HepG2 (cell line): ENCODE measurements around the gene ZNF605. TPM values are rescaled to one million over a fixed set of nuclear protein-coding genes. Genes with fewer than 3 reads are reported as not detected.

ENCODE experiments used
- CREB1 ChIP-seq, 2 experiments: fragments of 450-650 bp in 1 of 2; IDR thresholded peaks; 2 replicates each; pipeline ENCODE4 v1.6.1; 2016 to 2017; ENCODE audit warnings: control low read depth in 1 of 2, mild to moderate bottlenecking in 1 of 2, missing compliant biosample characterization in 1 of 2, missing genetic modification characterization in 1 of 2
- ETV5 ChIP-seq: IDR thresholded peaks from 2 replicates; pipeline ENCODE4 v1.6.1; 2018; ENCODE audit warnings: missing biosample characterization, missing genetic modification reagents, inconsistent platforms, borderline replicate concordance
- HOMEZ ChIP-seq: IDR thresholded peaks from 2 replicates; pipeline ENCODE4 v1.6.1; 2016; ENCODE audit warnings: low read depth
- MYPOP ChIP-seq: sonication (generic); formaldehyde crosslinking; IDR thresholded peaks from 2 replicates; pipeline ENCODE4 v1.8.1; 2023; ENCODE audit warnings: mild to moderate bottlenecking, moderate library complexity, missing genetic modification reagents
- NFE2L1 ChIP-seq: sonication (generic); formaldehyde crosslinking; IDR thresholded peaks from 2 replicates; pipeline ENCODE4 v1.4.0; 2020; ENCODE audit warnings: missing genetic modification reagents, mild to moderate bottlenecking, borderline replicate concordance
- POGZ ChIP-seq: sonication (generic); formaldehyde crosslinking; IDR thresholded peaks from 2 replicates; pipeline ENCODE4 v1.4.0; 2020; ENCODE audit warnings: mild to moderate bottlenecking, missing genetic modification reagents
- RAD21 ChIP-seq: fragments of 450-650 bp; formaldehyde crosslinking; IDR thresholded peaks from 2 replicates; pipeline ENCODE4 v1.5.0; 2020; ENCODE audit warnings: mild to moderate bottlenecking
- SPEN ChIP-seq: sonication (generic); formaldehyde crosslinking; IDR thresholded peaks from 2 replicates; pipeline ENCODE4 v1.5.1; 2020; ENCODE audit warnings: low read depth, mild to moderate bottlenecking, missing genetic modification reagents
- TOPORS ChIP-seq: sonication (generic); formaldehyde crosslinking; IDR thresholded peaks from 2 replicates; pipeline ENCODE4 v1.8.0; 2023; ENCODE audit warnings: mild to moderate bottlenecking, missing genetic modification reagents
- ZC3H13 ChIP-seq: sonication (generic); formaldehyde crosslinking; IDR thresholded peaks from 2 replicates; pipeline ENCODE4 v1.8.1; 2023; ENCODE audit warnings: mild to moderate bottlenecking, missing genetic modification reagents, moderate library complexity
- ZNF407 ChIP-seq: sonication (generic); formaldehyde crosslinking; IDR thresholded peaks from one replicate; pipeline ENCODE4 v1.5.1; 2020; ENCODE audit warnings: mild to moderate bottlenecking, missing genetic modification reagents; ENCODE audit errors: not compliant biosample characterization
- ZNF574 ChIP-seq: sonication (generic); formaldehyde crosslinking; IDR thresholded peaks from 2 replicates; pipeline ENCODE4 v1.4.0; 2020; ENCODE audit warnings: missing genetic modification reagents
- polyA plus RNA-seq, 8 experiments: library from polyadenylated mRNA; depleted of rRNA in 3 of 8; stranded (reverse) in 7 of 8; unstranded in 1 of 8; fragments of >200 nt; fragmentation: Illumina TruSeq in 4 of 8; extraction: Trizol in 4 of 8; gene quantifications; 2 replicates each; pipeline versions ENCODE4 v1.2.1 to v1.2.3, GENCODE V29; 2011 to 2016; ENCODE audit warnings: low read depth in 4 of 8, missing spikeins in 1 of 8, mixed read lengths in 1 of 8; ENCODE audit not compliant: insufficient read depth in 1 of 8
- total RNA-seq, 5 experiments: library from RNA; depleted of rRNA; stranded (reverse); fragments of >200 nt; fragmentation: Illumina TruSeq; extraction: Trizol; gene quantifications; 2 replicates each; pipeline ENCODE4 v1.2.3, GENCODE V29; 2016; ENCODE audit warnings: low read depth in 1 of 5

ZNF605 gene
- total and polyA plus RNA-seq, 2 of the 13 experiments (the other 11 are each of a cell fraction or from before 2014, with no cell fraction given) = 6.7 to 6.8 TPM

- TF ChIP-seq HOMEZ (CRISPR knock-in tag) = peak; percentile 46; the same call in 1 of the 2 replicates
- peak; percentile 81 for TF ChIP-seq CREB1 (IDR thresholded peaks at IDR 0.05)
- peak; percentile 89 for TF ChIP-seq CREB1 (CRISPR knock-in tag; IDR thresholded peaks at IDR 0.05)
- TF ChIP-seq ZC3H13 = no peak
- TF ChIP-seq SPEN (CRISPR knock-in tag) = peak; percentile 61; the same call in 1 of the 2 replicates
- TF ChIP-seq ZNF407 (CRISPR knock-in tag) = peak; percentile 29
- 0 out of 2 replicates have a peak, but pooled peaks have one; percentile 52 for TF ChIP-seq TOPORS (CRISPR knock-in tag)
- peak; percentile 88 for TF ChIP-seq POGZ (CRISPR knock-in tag)
- TF ChIP-seq RAD21 (CRISPR knock-in tag) = 0 out of 2 replicates have a peak, but pooled peaks have one; percentile 16
- peak; percentile 52; the same call in 1 of the 2 replicates for TF ChIP-seq MYPOP (CRISPR knock-in tag)
- TF ChIP-seq NFE2L1 (CRISPR knock-in tag) = peak; percentile 76; the same call in 1 of the 2 replicates
- TF ChIP-seq ETV5 (CRISPR knock-in tag) = peak; percentile 81
- peak; percentile 91 for TF ChIP-seq ZNF574 (CRISPR knock-in tag)
Observed at GRCh38 chr12:132887513-132888351, 68.4 kb downstream of the ZNF605 start, which contains the start of gene CHFR (continued).
